CD4-positive, alpha-beta T cell treated with Interferon gamma for 1 hour (primary cell): ENCODE data around the gene TNK1.

ENCODE experiments used
- DNase-seq: peaks from one replicate; pipeline ENCODE4 v3.0.0-alpha.2; 2020

The TNK1 gene

GRCh38 chr17:7392696-7393612 is 12.1 kb downstream of the TNK1 start:
- DNase-seq, result no peak

DNA sequence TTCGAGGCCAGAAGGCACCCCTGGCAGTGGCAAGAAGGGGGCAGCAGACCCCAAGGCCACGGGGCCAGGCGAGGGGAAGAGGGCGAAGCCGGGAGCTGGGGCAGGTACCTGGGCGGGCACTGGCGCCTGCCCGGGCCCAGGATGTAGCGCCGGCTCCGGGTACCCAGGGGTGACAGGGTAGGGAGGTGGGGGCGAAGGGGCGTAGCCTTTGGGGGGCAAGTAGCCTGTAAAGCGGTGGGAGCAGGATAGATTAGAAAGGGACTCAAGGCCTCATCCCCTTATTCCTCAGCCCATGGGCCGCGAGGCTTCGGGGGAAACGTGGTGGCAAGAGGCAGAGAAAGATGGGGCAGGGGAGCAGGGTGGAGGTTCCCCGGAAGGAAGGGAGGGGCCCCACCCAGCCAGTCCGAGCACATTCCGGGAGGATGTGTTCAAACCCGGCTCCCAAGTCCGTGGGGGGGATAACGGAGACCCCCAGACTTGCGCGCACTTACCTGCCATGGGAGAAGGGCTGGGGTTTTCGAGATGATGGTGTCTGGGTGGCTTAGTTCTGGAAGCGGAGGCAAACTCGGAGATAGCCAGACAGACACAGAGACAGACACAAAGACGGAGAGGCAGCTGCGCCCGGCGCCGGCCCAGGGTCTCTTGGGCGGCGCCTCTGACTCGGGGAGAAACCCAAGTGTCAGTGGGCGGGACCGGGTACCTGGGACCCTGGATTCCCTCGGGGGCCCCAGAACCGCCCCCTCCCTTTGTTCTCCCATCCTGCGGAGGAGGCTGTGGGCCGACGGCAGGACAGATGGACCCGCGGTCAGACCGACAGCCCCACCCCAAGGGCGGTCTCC is 12.9 kb downstream of the TNK1 start:
- peak; percentile 80 for DNase-seq

DNA sequence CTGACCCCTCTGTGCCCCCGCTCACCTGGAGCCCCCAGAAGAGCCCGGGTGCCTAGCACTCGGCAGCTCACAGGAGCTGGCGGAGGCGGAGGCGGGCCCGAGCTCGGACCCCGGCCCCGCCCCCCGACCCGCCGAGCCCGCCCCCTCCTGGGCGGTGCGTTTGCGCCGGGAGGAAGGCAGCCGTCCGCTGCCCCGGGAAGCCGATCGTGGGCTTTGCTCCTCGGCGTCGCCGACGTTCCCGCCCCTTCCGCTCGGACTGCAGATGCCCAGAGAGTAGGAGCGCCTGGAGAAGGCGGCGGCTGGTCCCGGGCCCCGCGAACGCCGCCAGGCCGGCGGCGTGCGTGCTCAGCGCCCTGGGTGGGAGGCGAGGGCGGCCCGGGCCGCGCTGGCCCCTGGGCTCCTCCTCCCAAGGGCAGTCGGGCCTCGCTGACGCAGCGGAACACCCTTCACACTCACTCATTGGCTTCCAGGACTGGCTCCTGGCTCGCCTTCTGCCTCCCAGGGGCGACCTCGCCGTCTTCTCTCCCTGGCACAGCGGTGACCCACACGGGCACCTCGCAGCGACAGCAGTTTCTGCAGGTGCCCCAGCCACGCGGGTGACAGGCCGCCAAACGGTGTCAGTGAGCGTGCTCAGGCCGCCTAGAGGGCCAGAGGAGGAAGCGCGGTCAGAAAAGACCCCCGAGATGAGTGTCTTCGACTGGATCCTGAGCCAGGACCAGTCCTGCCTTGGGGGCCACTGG is 13.7 kb downstream of the TNK1 start, which contains the start of gene PLSCR3:
TSS of gene PLSCR3 (minus strand) at position 74 of the 740 bp plus-strand sequence. CDS start 415 bp downstream, outside the sequence.
- peak; percentile 81 for DNase-seq

DNA sequence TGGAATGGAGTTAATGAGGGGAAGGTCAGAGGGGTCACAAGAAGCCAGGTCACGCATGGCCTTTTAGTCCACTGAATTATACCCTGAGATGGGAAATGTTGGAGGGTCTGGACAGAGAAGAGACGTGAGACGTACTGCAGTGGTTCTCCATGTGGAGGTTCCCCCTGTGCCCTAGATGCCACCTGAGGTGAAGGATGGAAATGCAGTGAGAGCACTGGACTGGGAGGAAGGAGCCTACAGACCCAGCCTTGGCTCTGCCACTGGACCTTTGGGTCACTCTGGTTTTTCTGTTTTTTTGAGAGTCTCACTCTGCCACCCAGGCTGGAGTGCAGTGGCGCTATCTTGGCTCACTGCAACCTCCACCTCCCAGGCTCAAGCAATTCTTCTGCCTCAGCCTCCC is 15.3 kb downstream of the TNK1 start:
- DNase-seq, result no peak

DNA sequence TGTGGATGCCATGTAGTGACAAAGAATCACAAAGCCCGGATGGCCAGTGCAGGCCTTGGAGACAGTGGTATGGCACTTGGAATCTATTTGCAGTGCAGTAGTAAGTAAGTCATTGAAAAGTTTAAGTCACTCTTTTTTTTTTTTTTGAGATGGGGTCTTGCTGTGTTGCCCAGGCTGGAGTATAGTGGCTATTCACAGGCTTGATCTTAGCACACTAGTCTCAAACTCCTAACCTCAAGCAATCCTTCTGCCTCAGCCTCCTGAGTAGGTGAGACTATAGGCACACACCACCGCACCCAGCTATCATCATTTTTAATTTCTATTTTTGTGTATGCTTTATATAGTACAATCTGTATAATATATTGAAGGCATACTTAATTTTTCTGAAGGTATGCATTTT is 17.7 kb downstream of the TNK1 start:
- DNase-seq, result no peak

DNA sequence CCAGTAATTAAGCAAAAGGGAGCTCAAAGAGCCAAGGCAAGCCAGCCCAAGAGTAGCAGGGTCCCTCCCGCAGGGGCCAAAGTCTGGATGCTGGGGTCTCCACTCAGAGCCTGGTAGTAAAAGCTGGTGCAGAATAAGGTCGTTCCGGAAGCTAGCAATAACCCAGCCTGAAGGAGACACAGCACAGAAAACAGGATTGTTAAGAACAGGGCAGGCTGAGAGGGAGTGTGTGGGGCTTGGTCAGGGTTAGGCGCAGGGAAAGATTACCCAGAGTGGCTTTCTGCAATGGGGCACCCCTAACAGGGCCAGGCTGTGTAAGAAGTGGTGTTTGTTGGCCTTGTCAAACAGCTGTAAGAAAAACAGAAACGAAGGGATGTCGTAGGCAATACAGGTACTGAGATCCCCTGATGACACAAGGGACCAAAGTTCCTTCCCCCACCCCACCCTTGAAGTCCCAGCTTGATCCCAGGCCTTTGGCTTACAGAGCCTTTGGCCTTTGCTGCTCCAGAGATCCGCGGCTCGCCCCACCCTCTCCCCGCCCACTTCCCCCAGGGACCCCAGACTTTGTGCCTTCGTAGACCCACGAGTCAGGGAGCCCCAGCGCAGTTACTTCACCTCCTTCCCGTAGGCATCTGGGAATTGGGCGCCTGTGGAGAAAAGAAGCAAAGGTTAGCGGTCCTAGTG is 22.3 kb downstream of the TNK1 start:
- peak; percentile 4 for DNase-seq

DNA sequence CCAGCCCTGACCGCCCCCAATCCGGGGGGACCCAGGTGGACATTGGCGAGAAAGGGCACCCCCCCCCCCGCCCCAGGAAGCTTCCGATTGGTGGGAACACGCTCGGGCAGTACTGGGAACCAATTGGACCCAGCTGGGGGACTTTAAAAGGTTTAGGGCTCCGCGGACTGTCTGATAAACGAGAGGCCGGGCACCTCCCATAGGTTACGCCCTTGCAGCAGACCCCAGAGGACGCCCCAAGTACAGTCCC is 22.8 kb downstream of the TNK1 start:
- DNase-seq, result no peak

- peak; percentile 97 for DNase-seq
These were observed 23.3 kb downstream of the TNK1 start, which contains the start of gene TMEM256 for GRCh38 chr17:7403977-7404736. Gene TMEM256, minus strand, starts transcription at chr17:7404097. Its CDS starts 13 bp downstream, at chr17:7404084.

- peak; percentile 72 for DNase-seq
These were observed 24.0 kb downstream of the TNK1 start for GRCh38 chr17:7404737-7405349.

DNA sequence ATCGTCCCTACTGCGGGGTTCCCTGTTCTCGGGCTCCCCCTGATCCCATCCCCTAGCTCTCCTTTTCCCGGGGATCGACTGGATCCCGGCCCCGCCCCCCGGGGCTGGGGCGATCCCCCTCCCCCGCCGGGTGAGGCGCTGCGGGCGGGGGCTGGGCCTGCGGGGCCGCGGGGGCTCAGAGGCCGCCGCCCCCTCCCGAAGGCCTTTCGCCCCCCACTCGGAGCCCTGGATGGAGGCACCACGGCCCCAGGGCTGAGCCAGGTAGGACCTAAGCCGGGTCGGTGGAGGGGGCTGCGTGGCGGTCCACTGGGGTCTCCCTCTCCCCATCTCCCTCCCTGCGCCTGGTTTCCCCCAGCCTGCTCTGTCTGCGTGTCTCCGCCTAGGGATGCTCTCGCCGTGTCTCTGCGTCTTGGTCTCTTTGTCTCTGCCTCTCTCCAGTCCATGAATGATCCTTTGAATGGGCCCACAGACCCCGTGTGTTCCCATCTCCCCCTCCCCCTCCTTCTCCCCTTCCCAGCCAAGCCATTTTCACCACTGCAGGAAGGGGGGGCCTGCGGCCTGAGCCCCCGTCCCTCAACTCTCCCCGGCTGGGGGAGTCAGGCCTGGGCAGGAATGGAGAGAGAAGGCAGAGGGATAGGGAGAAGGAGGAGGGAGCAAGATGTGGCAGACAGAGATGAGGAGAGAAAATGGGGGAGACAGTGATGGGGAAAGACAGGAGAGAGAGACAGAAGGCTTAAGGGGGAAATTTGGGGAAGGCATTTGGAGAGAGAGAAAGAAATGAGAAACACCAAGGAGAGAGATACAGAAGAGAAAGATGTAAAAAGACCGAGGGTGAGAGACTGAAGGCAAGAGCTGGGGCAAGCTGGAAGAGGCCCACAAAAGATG is 24.7 kb downstream of the TNK1 start:
- no peak for DNase-seq

DNA sequence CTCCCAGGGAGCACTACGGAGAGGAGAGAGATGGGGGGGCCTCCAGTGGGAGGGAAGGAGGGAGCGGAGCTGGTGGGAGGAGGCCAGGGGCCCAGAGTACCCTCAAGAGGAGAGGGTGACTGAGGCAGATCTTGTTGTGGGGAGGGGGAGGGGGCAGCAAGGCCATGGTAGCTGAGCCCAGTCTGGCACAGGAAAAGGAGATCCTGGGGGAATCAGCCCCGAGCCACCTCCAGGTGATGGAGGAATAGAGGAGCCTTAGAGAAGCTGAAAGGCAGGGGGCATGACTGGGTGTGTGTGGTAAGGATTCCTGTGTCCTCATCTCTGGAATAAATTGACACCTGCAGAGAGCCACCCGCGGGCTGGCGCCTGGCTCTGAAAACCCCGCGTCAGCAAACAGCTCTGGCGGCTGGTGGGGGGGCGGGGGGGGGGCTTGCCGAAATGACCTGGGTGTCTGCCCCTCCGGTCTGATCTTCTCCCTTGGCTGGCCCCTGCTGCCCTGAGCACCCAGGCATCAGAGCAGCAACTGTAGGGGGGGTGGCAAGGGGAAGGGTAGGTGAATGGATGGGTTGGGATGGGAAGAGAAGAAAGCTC is 25.4 kb downstream of the TNK1 start:
- DNase-seq, result no peak

- no peak for DNase-seq
These were observed 26.2 kb downstream of the TNK1 start for GRCh38 chr17:7407082-7407481.

DNA sequence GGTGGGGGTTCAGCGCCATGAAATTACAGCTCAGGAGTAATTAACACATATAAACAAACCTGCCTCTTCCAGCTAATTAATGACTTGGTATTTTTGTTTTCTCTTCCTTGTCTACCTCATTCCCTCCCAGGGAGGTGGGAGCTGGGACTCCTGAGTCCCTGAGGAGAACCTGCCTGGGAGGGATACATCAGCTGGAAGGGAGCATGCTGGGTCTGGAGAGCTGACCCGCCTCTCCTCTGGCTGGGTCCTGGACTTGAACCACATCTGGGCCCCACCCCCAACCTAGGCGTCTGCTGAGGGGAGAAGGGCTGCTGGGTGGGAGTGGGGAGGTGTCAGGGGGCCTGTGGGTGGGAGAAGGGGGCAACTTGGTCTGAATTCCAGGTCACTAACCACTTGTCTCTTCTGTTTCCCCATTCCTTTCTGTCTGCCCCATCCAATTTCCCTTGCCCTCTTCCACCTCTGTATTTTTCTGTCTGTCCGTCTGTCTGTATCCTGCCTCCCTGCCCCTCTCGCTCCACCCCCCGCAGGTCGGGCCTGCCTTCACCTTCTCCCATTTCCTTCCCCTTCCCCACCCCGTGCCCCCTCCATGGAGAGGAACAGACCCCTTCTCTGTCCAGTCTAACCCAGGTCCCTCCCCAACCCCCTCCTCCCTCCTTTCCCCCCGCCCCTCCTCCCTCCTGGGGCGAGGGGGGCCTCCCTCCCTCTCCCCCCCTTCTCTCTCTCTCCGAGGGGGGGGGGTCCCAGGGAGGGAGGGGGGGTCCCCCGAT is 26.8 kb downstream of the TNK1 start, which contains the start of gene NLGN2:
TSS of gene NLGN2 (plus strand) at position 361 of the 767 bp plus-strand sequence. CDS start 411 bp downstream, outside the sequence.
- DNase-seq, result no peak

DNA sequence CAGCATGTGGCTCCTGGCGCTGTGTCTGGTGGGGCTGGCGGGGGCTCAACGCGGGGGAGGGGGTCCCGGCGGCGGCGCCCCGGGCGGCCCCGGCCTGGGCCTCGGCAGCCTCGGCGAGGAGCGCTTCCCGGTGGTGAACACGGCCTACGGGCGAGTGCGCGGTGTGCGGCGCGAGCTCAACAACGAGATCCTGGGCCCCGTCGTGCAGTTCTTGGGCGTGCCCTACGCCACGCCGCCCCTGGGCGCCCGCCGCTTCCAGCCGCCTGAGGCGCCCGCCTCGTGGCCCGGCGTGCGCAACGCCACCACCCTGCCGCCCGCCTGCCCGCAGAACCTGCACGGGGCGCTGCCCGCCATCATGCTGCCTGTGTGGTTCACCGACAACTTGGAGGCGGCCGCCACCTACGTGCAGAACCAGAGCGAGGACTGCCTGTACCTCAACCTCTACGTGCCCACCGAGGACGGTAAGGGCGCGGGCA is 27.4 kb downstream of the TNK1 start:
- DNase-seq, result peak; percentile 48

- DNase-seq, result no peak
These were observed 28.0 kb downstream of the TNK1 start for GRCh38 chr17:7408863-7409262.

DNA sequence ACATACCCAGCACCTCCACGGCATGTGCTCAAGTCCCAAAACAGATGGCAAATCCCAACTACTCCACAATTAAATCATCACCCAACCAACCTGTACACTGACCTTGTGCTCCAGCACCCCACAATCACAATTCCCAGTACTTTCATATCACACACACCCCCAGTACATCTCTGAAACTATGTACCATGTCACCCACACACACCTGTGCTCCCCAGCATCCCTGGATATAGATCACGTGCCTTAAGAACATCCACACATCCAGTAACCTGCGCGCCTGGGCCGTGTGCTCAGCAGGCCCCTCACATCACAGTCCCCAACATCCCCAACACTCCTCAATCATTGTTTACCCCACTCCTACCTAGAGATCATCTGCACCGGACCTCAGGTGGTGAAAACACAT is 28.8 kb downstream of the TNK1 start:
- no peak for DNase-seq

- DNase-seq, result no peak
These were observed 29.9 kb downstream of the TNK1 start for GRCh38 chr17:7410634-7411426.

DNA sequence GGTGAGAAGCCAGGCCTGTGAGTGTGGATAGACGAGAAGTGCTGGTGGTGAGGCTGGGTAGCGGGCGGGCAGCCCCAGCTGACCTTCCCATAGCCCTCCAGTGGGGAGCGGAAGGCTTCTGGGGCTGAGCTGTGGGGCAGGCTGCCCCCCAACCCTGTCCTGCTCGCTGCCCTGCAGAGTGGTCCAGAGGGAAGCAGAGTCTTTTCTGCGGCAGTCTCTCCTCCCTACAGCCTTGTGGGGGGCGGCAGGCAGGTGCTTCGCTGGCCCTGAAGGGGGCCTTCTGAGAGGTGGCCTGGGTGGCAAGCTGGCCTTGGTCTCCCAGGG is 30.5 kb downstream of the TNK1 start:
- no peak for DNase-seq
